Activated T-helper 2 cell treated with anti-CD3 and anti-CD28 coated beads, Interferon-gamma antibody, Interleukin-2, Interleukin-4, amounts not matched to agents 10 μg/mL and 5 μg/mL and 100 μg/mL, durations not matched to agents 14 hours and 24 hours and 36 hours (primary cell): ENCODE measurements around the gene PFN1. TPM values are rescaled to one million over a fixed set of nuclear protein-coding genes. Genes with fewer than 3 reads are reported as not detected.

Source experiments
- DNase-seq: peaks from one replicate; pipeline ENCODE4 v3.0.0; 2021; ENCODE audit warnings: low spot score
- H3K27ac Mint-ChIP-seq: one replicate; pipeline ENCODE4 v1.8.0; 2021; ENCODE audit warnings: mixed read lengths
- H3K27me3 Mint-ChIP-seq: one replicate; pipeline ENCODE4 v1.8.0; 2021; ENCODE audit warnings: low read depth, mixed read lengths
- H3K36me3 Mint-ChIP-seq: one replicate; pipeline ENCODE4 v1.8.0; 2021; ENCODE audit warnings: low read depth, mixed read lengths
- H3K4me1 Mint-ChIP-seq: one replicate; pipeline ENCODE4 v1.8.0; 2021; ENCODE audit warnings: low read depth, mixed read lengths
- H3K4me3 Mint-ChIP-seq: one replicate; pipeline ENCODE4 v1.8.0; 2021; ENCODE audit warnings: low read depth, mild to moderate bottlenecking, moderate library complexity, mixed read lengths
- H3K9me3 Mint-ChIP-seq: one replicate; pipeline ENCODE4 v1.8.0; 2021; ENCODE audit warnings: mixed read lengths
- intact Hi-C: fragments of 100-400 bp; cut with micrococcal nuclease; formaldehyde crosslinking; loops from one replicate; pipeline ENCODE4 v1.15.1; 2023
- total RNA-seq: library from RNA; stranded (reverse); gene quantifications from 2 replicates; pipeline ENCODE4 v1.2.3, GENCODE V29; 2022

The PFN1 gene
- total RNA-seq: 1,460 and 1,475 TPM in 2 replicates

DNA sequence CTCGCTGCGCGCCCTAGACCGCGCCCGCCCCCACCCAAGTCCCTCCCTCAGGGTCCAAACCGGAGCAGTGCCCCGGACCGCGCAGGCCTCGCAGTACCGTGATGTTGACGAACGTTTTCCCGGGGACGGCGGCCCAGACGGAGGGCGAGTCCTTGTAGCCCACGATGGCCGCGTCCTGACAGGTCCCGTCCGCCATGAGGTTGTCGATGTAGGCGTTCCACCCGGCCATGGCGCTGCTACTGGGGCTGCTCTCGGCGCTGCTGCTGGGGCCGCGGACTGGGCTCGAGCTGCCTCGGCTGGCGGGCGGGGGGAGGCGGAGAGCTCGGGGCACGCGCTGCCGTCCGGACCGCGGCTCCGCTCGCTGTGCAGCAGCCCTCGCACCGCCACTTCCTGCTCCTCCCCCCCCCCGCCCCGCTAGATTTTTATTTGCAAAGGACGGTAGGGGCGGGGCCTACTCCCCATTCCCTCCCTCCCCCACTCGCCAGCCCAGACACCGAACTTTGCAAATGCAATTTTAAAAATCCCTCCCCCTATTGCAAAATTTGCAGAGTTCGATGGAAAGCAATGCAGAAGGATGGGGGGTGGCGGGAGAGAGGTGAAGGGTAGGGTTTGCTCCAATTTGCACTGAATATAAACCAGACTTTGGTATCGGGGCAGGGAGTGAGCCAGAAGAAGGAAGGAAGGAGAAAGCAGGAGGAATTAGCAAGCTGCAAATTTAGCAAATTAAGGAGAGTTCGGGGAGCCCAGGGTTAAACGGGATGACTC, at the start of gene PFN1:
Gene PFN1 (minus strand): TSS at position 365 of the 765 bp plus-strand sequence. CDS start 136 bp downstream, at position 229.
- Mint-ChIP-seq H3K4me1 (peaks cover 40% of the 10 kb centered on the region), H3K9me3 (no peaks in the 10 kb centered on the region)
- intact Hi-C loops: loop anchor here (1.0 to 10.0 kb wide), 4 partner anchors 8 to 584 kb away; partner anchors contain the start of genes ARRB2, RNF167, SLC25A11 and SPAG7

DNA sequence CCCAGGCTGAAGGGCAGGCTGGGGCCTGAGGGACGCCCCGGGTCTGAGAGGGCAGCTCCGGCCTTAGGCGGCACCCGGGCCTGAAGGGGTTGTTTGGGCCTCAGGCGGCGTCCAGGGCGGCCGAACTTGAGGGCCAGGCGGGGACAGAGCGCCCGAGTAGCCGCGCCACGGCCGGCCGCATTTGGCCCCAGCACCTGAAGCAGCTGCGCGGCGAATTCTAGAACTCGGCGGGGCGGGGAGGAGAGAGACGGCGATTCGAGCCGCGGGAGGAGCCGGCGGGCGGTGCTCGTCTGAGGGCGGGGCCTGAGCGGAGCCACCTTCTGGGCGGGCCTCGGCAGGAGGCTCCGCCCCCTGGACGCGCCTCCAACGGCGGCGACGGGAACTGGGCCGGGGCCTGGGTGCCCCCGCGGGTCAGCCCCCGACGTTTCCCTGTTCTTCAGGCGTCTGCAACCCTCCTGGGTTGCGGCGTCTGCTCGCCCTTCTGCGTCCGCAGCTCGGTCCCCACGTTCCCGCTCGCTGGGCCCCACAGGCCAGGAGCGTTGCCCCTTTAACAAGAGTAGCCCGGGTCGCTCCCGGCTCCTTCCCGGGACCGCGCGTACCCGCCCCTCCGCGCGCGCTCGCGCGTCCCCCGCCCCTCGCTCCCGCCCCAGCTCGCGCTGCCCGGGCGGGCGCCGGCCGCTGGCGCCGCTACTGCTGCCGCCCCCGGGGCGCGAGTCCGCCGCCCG, 49.1 kb upstream of the PFN1 start, which contains the start of the genes INCA1 and KIF1C:
Gene INCA1 (minus strand): TSS at position 221 of the 725 bp plus-strand sequence. CDS start 3,085 bp downstream, outside the sequence.
Gene KIF1C (plus strand): TSS at position 649 of the 725 bp plus-strand sequence. CDS start 2,297 bp downstream, outside the sequence.
- peak within 1 kb of the TSS; percentile 62 for H3K27ac Mint-ChIP-seq
- peaks cover 12% of the 10 kb centered on the region for H3K4me1 Mint-ChIP-seq
- H3K36me3 Mint-ChIP-seq: peaks cover 21% of the 10 kb centered on the region
- H3K9me3 Mint-ChIP-seq: no peaks in the 10 kb centered on the region
- no peaks in the 10 kb centered on the region for H3K27me3 Mint-ChIP-seq
- H3K4me3 Mint-ChIP-seq: peak within 1 kb of the TSS; percentile 86
- intact Hi-C loops: loop anchor here (1.0 to 5.0 kb wide), 3 partner anchors 10 to 57 kb away; partner anchors contain the start of genes CAMTA2, RNF167 and SLC25A11
- peak; percentile 89 for DNase-seq

More for the DNA sequence above, at the start of gene PFN1:
- DNase-seq: peak; percentile 87
- Mint-ChIP-seq H3K36me3 (peaks cover 42% of the 10 kb centered on the region), H3K27ac (peak within 1 kb of the TSS; percentile 100), H3K27me3 (no peaks in the 10 kb centered on the region), H3K4me3 (peak within 1 kb of the TSS; percentile 100)

DNA sequence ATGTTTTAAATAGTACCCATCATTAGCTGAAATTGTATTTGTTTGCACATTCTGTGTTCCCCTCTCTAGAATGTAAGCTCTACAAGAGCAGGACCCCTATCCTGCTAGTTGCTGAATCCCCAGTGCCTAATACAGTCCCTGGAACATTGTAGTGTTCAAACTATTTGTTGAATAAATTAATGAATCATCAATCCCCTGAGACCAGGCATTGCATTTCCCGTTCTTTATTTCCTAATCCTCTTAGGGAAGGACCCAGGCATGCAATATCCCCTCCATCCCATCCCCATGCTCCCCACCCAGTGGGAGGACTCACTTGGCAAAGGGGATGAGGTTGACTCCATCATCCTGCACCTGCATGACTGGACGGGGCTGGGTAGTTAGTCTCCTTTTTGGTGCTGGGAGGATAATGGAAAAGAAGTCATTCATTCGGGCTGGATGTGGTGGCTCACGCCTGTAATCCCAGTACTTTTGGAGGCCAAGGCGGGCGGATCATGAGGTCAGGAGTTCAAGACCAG, 45.8 kb upstream of the PFN1 start:
- Mint-ChIP-seq H3K27me3 (no peaks in the 10 kb centered on the region), H3K9me3 (no peaks in the 10 kb centered on the region), H3K27ac (no peak overlapping the region), H3K4me3 (no peak overlapping the region), H3K36me3 (peaks cover 20% of the 10 kb centered on the region), H3K4me1 (peaks cover 20% of the 10 kb centered on the region)
- intact Hi-C loops: no loop called here
- DNase-seq: no peak

DNA sequence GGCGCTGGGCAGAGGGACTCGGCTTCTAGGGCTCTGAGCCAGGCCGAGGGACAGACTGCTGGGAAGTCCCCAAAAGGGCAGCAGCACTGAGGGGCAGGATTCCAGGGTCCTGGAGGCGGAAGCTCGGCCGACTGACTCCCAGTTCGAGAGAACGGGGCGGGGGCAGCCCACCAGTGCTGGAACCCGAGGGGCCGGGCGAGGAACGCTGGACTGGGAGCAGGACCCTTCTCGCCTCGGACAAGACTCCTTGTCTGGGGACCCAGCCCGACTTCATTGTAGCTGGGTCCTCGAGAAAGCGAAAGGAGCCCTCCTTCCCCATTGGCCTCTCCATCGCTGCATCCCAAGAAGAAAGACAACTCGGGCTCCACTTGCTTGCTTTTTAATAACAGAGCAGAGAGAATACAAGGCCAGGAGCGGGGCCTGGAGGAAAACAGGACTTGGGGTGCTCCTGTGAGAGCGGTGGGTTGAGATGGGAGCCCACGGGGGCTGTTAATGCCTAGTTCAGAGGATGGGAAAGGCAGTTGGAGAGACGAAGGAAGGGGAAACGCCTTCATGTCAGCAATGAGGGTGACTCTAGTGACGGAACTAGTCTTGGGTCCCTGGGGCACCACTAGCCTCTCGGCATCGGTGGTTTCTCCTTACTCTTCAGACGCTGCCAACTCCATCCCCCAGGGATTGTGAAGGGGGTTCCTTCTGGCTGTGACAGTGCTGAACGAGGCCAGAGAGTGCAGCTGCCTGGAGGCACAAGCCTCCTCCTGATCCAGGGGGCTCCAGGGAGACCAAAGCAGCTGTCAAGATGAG, 39.6 kb upstream of the PFN1 start:
- intact Hi-C loops: loop anchor here (1.0 to 2.0 kb wide), 2 partner anchors 9 to 19 kb away; partner anchors contain the start of genes INCA1 and KIF1C
- DNase-seq: no peak
- peak overlapping the region; percentile 94 for H3K4me3 Mint-ChIP-seq
- no peaks in the 10 kb centered on the region for H3K9me3 Mint-ChIP-seq
- H3K27me3 Mint-ChIP-seq: no peaks in the 10 kb centered on the region
- H3K4me1 Mint-ChIP-seq: peaks cover 37% of the 10 kb centered on the region
- peaks cover 42% of the 10 kb centered on the region for H3K36me3 Mint-ChIP-seq
- peak overlapping the region; percentile 86 for H3K27ac Mint-ChIP-seq

DNA sequence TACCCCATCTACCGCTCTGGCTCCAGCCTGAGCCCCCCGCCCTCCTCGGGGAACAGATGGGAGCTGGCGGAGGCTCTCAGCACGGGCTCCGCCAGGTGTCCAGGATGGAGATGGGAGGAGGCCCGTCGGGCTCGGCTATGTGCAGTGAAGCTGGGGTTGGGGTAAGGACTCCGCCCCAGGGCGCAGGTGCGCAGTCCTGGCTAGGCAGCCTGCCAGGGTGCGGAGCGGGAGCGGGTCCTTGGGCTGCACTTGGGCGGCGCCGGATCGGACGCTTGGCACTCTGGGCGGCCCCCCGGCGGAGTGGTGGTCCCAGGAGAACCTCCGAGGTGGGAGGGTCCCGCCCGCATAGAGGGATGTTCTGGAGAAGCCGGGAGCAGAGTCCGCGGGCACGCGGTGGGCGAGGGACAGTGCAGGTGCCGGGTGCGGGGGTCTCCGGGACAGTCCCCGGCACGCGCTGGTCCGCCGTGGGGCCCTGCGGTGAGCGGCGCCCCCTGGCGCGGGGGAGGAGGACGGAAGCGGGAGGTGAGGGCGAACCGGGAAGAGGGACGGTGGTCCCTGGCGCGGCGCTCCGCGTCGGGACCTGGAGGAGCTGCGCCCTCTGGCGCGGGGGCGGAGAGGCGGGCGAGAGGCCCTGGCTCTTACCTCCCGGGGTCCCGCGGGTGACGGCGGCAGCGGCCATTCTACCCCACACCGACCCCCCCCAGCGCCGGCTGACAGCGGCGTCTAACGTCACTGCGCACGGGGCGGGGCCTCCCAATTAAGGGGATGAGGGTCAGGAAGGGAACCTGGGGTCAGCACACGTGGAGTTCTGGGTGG, 38.8 kb upstream of the PFN1 start, which contains the start of gene CAMTA2:
Gene CAMTA2 (minus strand): TSS at position 725 of the 816 bp plus-strand sequence. CDS start 1,453 bp downstream, outside the sequence.
- H3K36me3 Mint-ChIP-seq: peaks cover 49% of the 10 kb centered on the region

DNA sequence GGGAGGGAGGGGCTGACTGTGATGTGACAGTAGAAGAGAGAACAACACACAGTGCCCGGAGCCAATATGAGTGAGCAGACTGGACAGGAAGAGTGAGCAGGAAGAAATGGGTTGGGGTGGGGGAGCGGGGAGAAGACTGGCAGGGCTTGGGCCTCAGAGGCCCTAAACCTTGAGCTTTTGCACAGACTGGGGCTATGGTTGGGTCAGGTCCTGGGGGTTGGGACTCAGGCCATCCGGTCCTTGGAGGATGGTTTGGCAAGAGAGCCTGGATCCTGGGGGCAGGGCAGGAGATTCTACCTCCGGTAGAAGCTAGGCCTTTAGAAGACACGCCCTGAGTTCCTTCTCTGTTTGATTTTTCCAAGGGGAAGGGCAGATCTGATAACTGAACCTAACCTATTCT, 38.1 kb upstream of the PFN1 start:
- Mint-ChIP-seq H3K4me3 (peak overlapping the region; percentile 94), H3K9me3 (no peaks in the 10 kb centered on the region), H3K27ac (peak overlapping the region; percentile 86), H3K4me1 (peaks cover 35% of the 10 kb centered on the region), H3K36me3 (peaks cover 50% of the 10 kb centered on the region), H3K27me3 (no peaks in the 10 kb centered on the region)
- DNase-seq: no peak
- intact Hi-C loops: loop anchor here (2.0 kb wide), 1 partner anchor 18 kb away; no protein-coding TSS in a partner anchor

More for the DNA sequence above, 38.8 kb upstream of the PFN1 start, which contains the start of gene CAMTA2:
- Mint-ChIP-seq H3K9me3 (no peaks in the 10 kb centered on the region), H3K27me3 (no peaks in the 10 kb centered on the region), H3K27ac (peak within 1 kb of the TSS; percentile 86), H3K4me3 (peak within 1 kb of the TSS; percentile 94), H3K4me1 (peaks cover 37% of the 10 kb centered on the region)
- peak; percentile 76 for DNase-seq
- intact Hi-C loops: loop anchor here (1.0 to 2.0 kb wide), 2 partner anchors 10 to 18 kb away; partner anchors contain the start of genes INCA1 and KIF1C

DNA sequence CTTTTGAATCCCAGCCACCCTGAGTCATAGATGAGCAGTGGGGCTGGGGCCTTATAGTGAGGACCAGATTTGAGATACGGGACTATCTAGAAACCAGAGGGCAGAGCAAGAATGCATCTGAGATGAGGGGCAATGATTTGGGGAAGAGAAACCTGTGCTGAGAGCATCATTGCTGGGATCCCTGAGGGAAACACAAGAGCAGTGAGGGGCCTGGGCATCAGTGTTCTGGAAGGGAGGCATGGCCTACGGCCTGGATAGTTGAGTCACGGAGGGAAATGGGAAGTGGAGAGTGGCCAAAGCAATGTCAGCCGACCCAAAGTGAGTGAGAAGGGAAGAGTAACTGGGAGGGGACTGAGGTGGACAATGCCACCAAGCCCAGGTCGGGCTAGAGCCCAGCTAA, 34.0 kb upstream of the PFN1 start:
- H3K27ac Mint-ChIP-seq: no peak overlapping the region
- no peak overlapping the region for H3K4me3 Mint-ChIP-seq
- peaks cover 64% of the 10 kb centered on the region for H3K36me3 Mint-ChIP-seq
- intact Hi-C loops: no loop called here
- H3K27me3 Mint-ChIP-seq: no peaks in the 10 kb centered on the region
- H3K4me1 Mint-ChIP-seq: peaks cover 30% of the 10 kb centered on the region
- no peaks in the 10 kb centered on the region for H3K9me3 Mint-ChIP-seq
- no peak for DNase-seq

DNA sequence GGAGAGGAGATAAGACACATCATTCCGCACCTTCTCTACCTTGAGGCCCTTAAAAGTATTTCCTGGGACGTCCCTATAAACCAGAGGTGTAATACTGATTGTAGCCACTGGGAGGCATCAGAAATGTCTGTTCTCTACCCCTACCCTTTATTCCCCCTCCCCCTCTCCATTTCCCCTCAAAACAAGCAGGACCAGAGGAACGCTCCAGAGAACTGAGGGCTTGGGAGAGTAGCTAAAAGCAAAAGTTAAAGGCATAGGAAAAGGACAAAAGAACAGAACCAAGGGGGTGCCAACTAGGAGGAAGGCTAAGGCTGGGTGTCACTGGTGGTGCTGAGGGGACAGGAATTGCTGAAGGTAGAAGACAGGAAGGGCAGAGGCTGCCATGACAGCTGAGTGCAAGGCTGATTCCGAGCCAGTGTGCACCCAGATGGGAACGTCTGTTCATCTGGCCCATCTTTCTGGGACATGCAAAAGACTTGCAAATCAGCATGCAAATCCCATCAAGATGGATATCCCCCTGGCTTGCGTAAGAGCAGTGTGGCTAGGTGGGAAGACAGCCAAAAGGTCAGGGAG, 32.4 kb upstream of the PFN1 start:
- Mint-ChIP-seq H3K27ac (peak overlapping the region; percentile 54), H3K4me1 (peaks cover 20% of the 10 kb centered on the region), H3K4me3 (no peak overlapping the region), H3K27me3 (no peaks in the 10 kb centered on the region), H3K36me3 (peaks cover 65% of the 10 kb centered on the region), H3K9me3 (no peaks in the 10 kb centered on the region)
- intact Hi-C loops: loop anchor here (1.0 kb wide), 1 partner anchor 82 kb away; no protein-coding TSS in a partner anchor
- peak; percentile 44 for DNase-seq

DNA sequence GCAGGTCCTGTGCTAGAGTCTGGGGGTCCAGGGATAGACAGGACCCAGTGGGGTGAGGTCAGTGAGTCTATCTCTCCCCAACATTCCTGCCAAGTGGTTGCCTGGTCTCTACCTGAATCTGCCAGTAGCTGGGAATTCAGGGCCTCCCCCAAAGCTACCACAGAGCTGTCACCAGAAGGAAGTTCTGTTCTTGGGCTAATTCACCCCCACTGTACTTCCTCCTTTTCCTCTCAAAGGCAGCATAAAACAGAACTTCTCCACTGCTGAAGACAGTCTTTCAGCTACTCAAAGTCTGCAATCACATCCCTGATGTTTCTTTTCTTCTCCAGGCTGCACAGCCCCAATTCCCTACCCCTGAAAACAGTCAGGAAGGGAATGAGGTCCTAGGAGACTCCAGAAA, 30.4 kb upstream of the PFN1 start:
- H3K36me3 Mint-ChIP-seq: peaks cover 77% of the 10 kb centered on the region
- no peak overlapping the region for H3K4me3 Mint-ChIP-seq
- intact Hi-C loops: no loop called here
- H3K4me1 Mint-ChIP-seq: peaks cover 16% of the 10 kb centered on the region
- no peaks in the 10 kb centered on the region for H3K27me3 Mint-ChIP-seq
- DNase-seq: no peak
- H3K27ac Mint-ChIP-seq: no peak overlapping the region
- no peaks in the 10 kb centered on the region for H3K9me3 Mint-ChIP-seq

DNA sequence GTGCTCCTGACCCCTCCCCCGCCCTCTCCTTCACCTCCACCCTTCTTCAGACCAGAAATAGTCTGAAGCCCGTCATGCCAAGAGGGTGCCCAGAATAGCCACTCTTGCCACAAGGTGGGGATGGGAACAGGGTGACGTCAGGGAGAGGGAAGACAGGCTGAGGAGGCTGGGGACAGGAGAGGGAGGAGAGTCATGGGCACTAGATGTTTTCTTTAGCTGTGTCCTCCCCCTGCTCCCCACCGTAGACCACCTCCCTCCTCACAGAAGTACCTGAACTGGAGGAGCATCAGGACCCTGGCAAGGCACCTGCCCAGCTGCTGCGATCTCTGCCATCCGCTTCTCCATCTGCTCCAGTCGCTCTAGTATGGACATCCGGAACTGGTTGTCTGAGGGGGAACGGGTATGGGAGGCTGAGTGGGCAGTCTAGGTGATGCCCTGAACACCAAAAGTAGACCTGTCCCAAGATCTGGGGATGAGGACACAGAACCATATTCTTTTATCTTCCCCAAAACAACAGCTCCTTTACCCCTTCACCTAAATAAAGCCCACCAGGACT, 25.9 kb upstream of the PFN1 start:
- Mint-ChIP-seq H3K9me3 (no peaks in the 10 kb centered on the region), H3K27ac (no peak overlapping the region), H3K4me1 (peaks cover 23% of the 10 kb centered on the region), H3K36me3 (peaks cover 59% of the 10 kb centered on the region), H3K27me3 (no peaks in the 10 kb centered on the region), H3K4me3 (no peak overlapping the region)
- intact Hi-C loops: no loop called here
- DNase-seq: no peak
